Measurements from ENCODE around the gene NLRP1.

NLRP1 gene

DNA sequence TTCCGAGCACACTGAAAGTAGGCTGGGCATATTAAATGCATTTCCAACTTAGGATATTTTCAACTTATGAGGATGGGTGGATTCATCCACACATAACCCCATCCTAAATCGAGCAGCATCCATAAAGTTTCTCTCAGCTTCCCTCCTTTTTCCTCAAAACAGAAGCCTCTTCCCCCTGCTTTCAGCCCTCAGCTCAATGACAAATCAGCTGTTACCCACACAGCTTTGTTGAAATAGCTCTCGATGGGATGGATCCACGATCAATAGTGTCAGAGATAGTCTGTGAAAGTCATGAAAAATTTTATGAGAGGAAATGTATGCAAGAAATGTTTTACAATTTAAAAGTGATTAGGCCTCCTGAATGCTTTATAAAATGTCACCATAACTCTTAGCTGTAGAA, 118.0 kb downstream of the NLRP1 start:
- no peak for DNase-seq

DNA sequence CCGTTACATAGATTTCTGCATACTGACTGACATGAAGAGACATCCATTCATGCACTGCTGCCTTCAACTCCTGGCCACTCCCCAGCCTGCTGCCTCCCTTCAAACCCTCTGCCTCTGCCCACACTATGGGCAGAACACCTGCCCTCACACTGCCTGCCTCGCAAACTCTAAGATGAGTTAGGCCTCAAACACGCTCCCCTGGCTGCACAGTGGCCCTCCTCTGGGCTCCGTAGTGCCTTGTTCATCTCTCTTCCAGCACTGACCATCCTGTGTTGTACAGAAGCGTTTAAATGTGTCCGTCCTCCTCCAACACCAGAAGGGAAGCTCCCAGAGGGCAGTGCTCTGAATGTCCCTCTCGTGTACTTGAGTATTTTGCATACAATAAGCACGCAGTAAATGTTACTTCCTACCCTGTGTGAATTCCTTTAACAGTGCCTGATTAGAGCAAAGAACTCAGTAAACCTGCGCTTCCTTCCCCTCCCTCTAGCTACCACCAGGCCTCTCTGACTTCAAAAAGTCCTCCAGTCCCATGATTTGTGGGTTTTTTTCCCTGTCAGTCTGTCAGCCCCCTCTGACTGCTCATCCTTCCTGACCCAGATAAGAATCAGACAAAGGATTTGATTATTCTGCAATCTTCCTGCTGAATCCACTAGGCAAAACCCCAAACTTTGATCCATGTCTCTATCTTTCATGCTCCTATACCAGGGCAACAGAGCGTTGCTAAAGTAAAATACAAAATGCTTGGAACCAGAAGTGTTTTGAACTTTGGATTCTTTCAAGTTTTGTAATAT, 119.4 kb downstream of the NLRP1 start:
- no peak for DNase-seq
